GM12878 (cell line): Measurements from ENCODE around the gene TMEM135. TPM values are rescaled to one million over a fixed set of nuclear protein-coding genes. Genes with fewer than 3 reads are reported as not detected.

ENCODE experiments used
- ATAC-seq: fragments of 200-7000 bp; cut with Tn5 transposase; 3 replicates; pipeline ENCODE4 v1.9.1; 2020; ENCODE audit warnings: mild to moderate bottlenecking, moderate library complexity
- BruUV-seq: library from RNA; stranded (reverse); fragments of 400-500 nt; replicated peaks from 2 replicates; lab custom pipeline; 2021; lab: Mats Ljungman, UMichigan
- CTCF ChIA-PET: fragments of 300-600 bp; sonication (Branson Sonifier 250); formaldehyde crosslinking; extraction: SDS; loops from one replicate; lab custom pipeline; 2021; ENCODE audit warnings: inconsistent platforms; lab: Yijun Ruan, JAX
- POLR2A ChIA-PET: fragments of 350-600 bp; formaldehyde crosslinking; extraction: SDS; loops from one replicate; lab custom pipeline; 2021; ENCODE audit warnings: inconsistent platforms; lab: Charles Lee
- RAD21 ChIA-PET: fragments of 300-600 bp; sonication (Branson Sonifier 250); formaldehyde crosslinking; loops from one replicate; lab custom pipeline; 2023; ENCODE audit warnings: antibody characterized with exemption; ENCODE audit not compliant: unreplicated experiment; lab: Charles Lee
- SMC1A ChIA-PET: fragments of 300-600 bp; sonication (Branson Sonifier 250); formaldehyde crosslinking; loops from one replicate; lab custom pipeline; 2023; ENCODE audit not compliant: unreplicated experiment, uncharacterized antibody; lab: Charles Lee
- DNase-seq: peaks from one replicate; pipeline ENCODE4 v3.0.0-alpha.2; 2011; ENCODE audit warnings: low read depth, low spot score
- FAIRE-seq: peaks from 3 replicates; lab custom pipeline; 2011; peaks lifted over from hg19 to GRCh38; lab: Jason Lieb, UNC
- H2AFZ ChIP-seq: 2 replicates; pipeline ENCODE4 v1.6.0; 2011; ENCODE audit warnings: low read depth, low read length, control low read depth; ENCODE audit not compliant: control insufficient read depth
- H3K27ac ChIP-seq: 2 replicates; pipeline ENCODE4 v1.5.1; 2011; ENCODE audit warnings: control low read depth; ENCODE audit not compliant: control insufficient read depth, insufficient read depth
- H3K27me3 ChIP-seq, 2 experiments: replicated peaks in 1 of 2; 2 replicates each; pipeline versions ENCODE4 v1.6.0 to v1.6.1; 2011; ENCODE audit warnings: low read length in 1 of 2; ENCODE audit not compliant: control insufficient read depth in 2 of 2, insufficient read depth in 2 of 2
- H3K36me3 ChIP-seq, 2 experiments: 2 replicates each; pipeline ENCODE4 v1.5.1; 2011; ENCODE audit warnings: low read length in 1 of 2; ENCODE audit not compliant: control insufficient read depth in 2 of 2, insufficient read depth in 2 of 2
- H3K4me1 ChIP-seq: 2 replicates; pipeline ENCODE4 v1.6.1; 2011; ENCODE audit warnings: mild to moderate bottlenecking, low read length, moderate library complexity, mixed read lengths; ENCODE audit not compliant: control insufficient read depth, insufficient read depth
- H3K4me2 ChIP-seq: 2 replicates; pipeline ENCODE4 v1.6.0; 2011; ENCODE audit warnings: control low read depth; ENCODE audit not compliant: control insufficient read depth, insufficient read depth
- H3K4me3 ChIP-seq: fragments of 200-600 bp; sonication (generic); 2 replicates; pipeline ENCODE4 v1.5.1; 2016
- H3K79me2 ChIP-seq: 2 replicates; pipeline ENCODE4 v1.6.0; 2011; ENCODE audit warnings: low read length; ENCODE audit not compliant: control insufficient read depth, insufficient read depth
- H3K9ac ChIP-seq: 2 replicates; pipeline ENCODE4 v1.8.0; 2011; ENCODE audit warnings: low read length, control low read depth, mixed read lengths; ENCODE audit not compliant: control insufficient read depth, insufficient read depth
- H3K9me3 ChIP-seq: replicated peaks from 3 replicates; pipeline ENCODE4 v1.5.1; 2011; ENCODE audit warnings: mild to moderate bottlenecking, low read length; ENCODE audit not compliant: control insufficient read depth, insufficient read depth
- H4K20me1 ChIP-seq: 2 replicates; pipeline ENCODE4 v1.6.0; 2011; ENCODE audit not compliant: control insufficient read depth, insufficient read depth
- DPF2 ChIP-seq: fragments of 450-650 bp; IDR thresholded peaks from 2 replicates; pipeline ENCODE4 v1.6.1; 2017; ENCODE audit warnings: mild to moderate bottlenecking
- EP300 ChIP-seq, 2 experiments: fragments of 150-350 bp in 1 of 2; IDR thresholded peaks; 2 replicates each; pipeline ENCODE4 v1.6.1; 2011 to 2012; ENCODE audit warnings: low read depth in 2 of 2, low read length in 2 of 2, borderline replicate concordance in 1 of 2, improper control_type of control experiment in 1 of 2, inconsistent platforms in 1 of 2; ENCODE audit not compliant: control insufficient read depth in 1 of 2
- ESRRA ChIP-seq: IDR thresholded peaks from 2 replicates; pipeline ENCODE4 v1.6.1; 2012; ENCODE audit warnings: mild to moderate bottlenecking, low read length, improper control_type of control experiment
- GATAD2B ChIP-seq: fragments of 450-650 bp; conservative IDR thresholded peaks from 2 replicates; pipeline ENCODE4 v1.6.1; 2017; ENCODE audit warnings: low read depth, mild to moderate bottlenecking, moderate library complexity
- HDGF ChIP-seq: fragments of 450-650 bp; IDR thresholded peaks from 2 replicates; pipeline ENCODE4 v1.6.1; 2016; ENCODE audit warnings: antibody characterized with exemption
- JUNB ChIP-seq: IDR thresholded peaks from 2 replicates; pipeline ENCODE4 v1.6.1; 2016; ENCODE audit warnings: antibody characterized with exemption, mild to moderate bottlenecking
- NFYA ChIP-seq: IDR thresholded peaks from 2 replicates; pipeline ENCODE4 v1.6.1; 2011; ENCODE audit warnings: low read depth, mild to moderate bottlenecking, low read length, improper control_type of control experiment, borderline replicate concordance
- NR2F1 ChIP-seq: fragments of 450-650 bp; conservative IDR thresholded peaks from 2 replicates; pipeline ENCODE4 v1.6.1; 2017; ENCODE audit warnings: mild to moderate bottlenecking
- POLR2AphosphoS5 ChIP-seq: IDR thresholded peaks from 2 replicates; pipeline ENCODE4 v1.6.1; 2011; ENCODE audit warnings: mild to moderate bottlenecking, low read length, inconsistent platforms
- RAD51 ChIP-seq: fragments of 450-650 bp; IDR thresholded peaks from 2 replicates; pipeline ENCODE4 v1.6.1; 2016; ENCODE audit warnings: moderate library complexity, mild to moderate bottlenecking, inconsistent platforms
- SMAD5 ChIP-seq: IDR thresholded peaks from 2 replicates; pipeline ENCODE4 v1.6.1; 2016; ENCODE audit warnings: antibody characterized with exemption, low read depth
- SP1 ChIP-seq: IDR thresholded peaks from one replicate; pipeline ENCODE4 v1.6.1; 2011; ENCODE audit warnings: low read depth, low read length
- ZNF274 ChIP-seq: IDR thresholded peaks from one replicate; pipeline ENCODE4 v1.8.0; 2011; ENCODE audit not compliant: insufficient read length, insufficient read depth
- ZZZ3 ChIP-seq: IDR thresholded peaks from 2 replicates; pipeline ENCODE4 v1.6.1; 2011; ENCODE audit warnings: low read depth; ENCODE audit not compliant: control insufficient read depth, insufficient read length
- WGBS: methylation state at CpG from one replicate; pipeline ENCODE4 v1.1.6; 2016; ENCODE audit warnings: low lambda C conversion rate; ENCODE audit not compliant: insufficient replicate concordance, insufficient coverage; ENCODE audit errors: missing lambda C conversion rate; 5-methylcytosine and 5-hydroxymethylcytosine counted together
- in situ Hi-C: fragments of 300-500 bp; cut with MboI; formaldehyde crosslinking; loops from 9 replicates; pipeline ENCODE4 v1.14.3; 2018; ENCODE audit warnings: mixed read lengths
- intact Hi-C: fragments of 100-400 bp; cut with micrococcal nuclease; formaldehyde crosslinking; loops from one replicate; pipeline ENCODE4 v1.14.2; 2022; ENCODE audit not compliant: unreplicated experiment
- polyA plus RNA-seq, 11 experiments: library from polyadenylated mRNA; depleted of rRNA in 4 of 11; unstranded in 6 of 11; stranded (reverse) in 5 of 11; fragments of >200 nt; fragmentation: Nextera tagmentation in 4 of 11; fragmentation: Illumina TruSeq in 1 of 11; extraction: Ambion mirVana in 4 of 11; extraction: Trizol in 1 of 11; gene quantifications; 1 replicate in 1 of 11; 2 replicates in 10 of 11; pipeline versions ENCODE4 v1.2.1 to v1.2.3, GENCODE V29; 2011 to 2016; ENCODE audit warnings: inconsistent platforms in 2 of 11, missing spikeins in 2 of 11, low read depth in 1 of 11
- total RNA-seq, 4 experiments: library from RNA; depleted of rRNA in 3 of 4; stranded (reverse); fragments of >200 nt in 3 of 4; fragmentation: Illumina TruSeq in 1 of 4; extraction: Trizol in 1 of 4; gene quantifications; 2 replicates each; pipeline versions ENCODE4 v1.2.1 to v1.2.3, GENCODE V29; 2013 to 2021
- TF ChIP-seq, protein P1 (sequence below): fragments of 450-650 bp; IDR thresholded peaks from 2 replicates; pipeline ENCODE4 v1.6.1; 2016; ENCODE audit warnings: mild to moderate bottlenecking
- TF ChIP-seq, protein P2 (sequence below): fragments of 450-650 bp; IDR thresholded peaks from 2 replicates; pipeline ENCODE4 v1.6.1; 2017; ENCODE audit warnings: borderline replicate concordance

The TMEM135 gene
- total and polyA plus RNA-seq, 10 of the 15 experiments (the other 5 are each of a cell fraction or from before 2014, with no cell fraction given): 7.2 to 117 (median 12.9) TPM

DNA sequence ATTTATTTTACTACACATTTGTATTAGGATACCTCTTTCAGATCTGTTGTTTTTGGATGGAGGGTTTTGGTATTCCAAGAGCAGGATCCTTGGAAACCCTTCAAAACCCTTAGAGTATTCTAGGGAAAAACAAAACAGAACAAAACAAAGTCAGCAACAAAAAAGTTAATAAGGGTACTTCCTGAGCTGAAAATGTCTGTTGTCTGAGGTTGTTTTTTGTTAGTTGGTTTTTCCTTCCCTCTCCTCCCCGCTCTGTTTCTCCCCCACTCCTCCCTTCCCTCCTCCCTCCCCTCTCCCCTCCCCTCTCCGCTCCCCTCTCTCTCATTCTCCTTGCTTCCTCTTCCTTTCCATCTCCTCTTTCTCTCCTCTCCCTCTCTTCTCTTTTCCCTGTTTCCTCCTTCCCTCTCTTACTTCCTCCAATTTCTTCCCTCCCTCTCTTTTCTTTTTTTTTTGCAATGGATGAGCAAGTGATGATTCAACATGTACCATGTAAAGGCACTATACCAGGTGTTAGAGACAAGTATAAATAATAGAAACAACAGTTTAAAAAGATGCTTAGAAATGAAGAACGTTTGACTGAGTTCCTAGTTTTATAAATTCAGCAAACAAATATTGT, 160.6 kb downstream of the TMEM135 start:
- FAIRE-seq: no peak
- Histone ChIP-seq H4K20me1 (no peaks in the 10 kb centered on the region), H3K36me3 (no peaks in the 10 kb centered on the region), H2AFZ (no peak overlapping the region), H3K9me3 (no peaks in the 10 kb centered on the region), H3K4me2 (no peak overlapping the region), H3K9ac (no peak overlapping the region), H3K27ac (no peak overlapping the region), H3K27me3 (no peaks in the 10 kb centered on the region), H3K79me2 (no peaks in the 10 kb centered on the region), H3K4me3 (no peak overlapping the region), H3K4me1 (no peaks in the 10 kb centered on the region)
- ATAC-seq: no peak
- CTCF ChIA-PET: interaction anchor here (1.1 kb wide), 1 partner anchor 14 kb away, joined by 3 read pairs; no protein-coding TSS in a partner anchor
- no peak for DNase-seq
- in situ Hi-C loops: no loop called here
- SMC1A ChIA-PET: no interaction called here
- intact Hi-C loops: no loop called here
- no TSS peak for BruUV-seq
- WGBS: 5% methylated on average over 1 of the region's 3 CpGs
- TF ChIP-seq ZNF274 (no peak), GATAD2B (no peak), NFYA (no peak), HDGF (no peak), SMAD5 (no peak), EP300 (IDR thresholded peaks at IDR 0.05; ENCODE audit: borderline replicate concordance in 1 of 2, control insufficient read depth in 1 of 2, low read depth in 2 of 2, low read length in 2 of 2) (no peak), DPF2 (no peak), JUNB (no peak), ZZZ3 (no peak), SP1 (no peak), RAD51 (no peak), POLR2AphosphoS5 (no peak), NR2F1 (no peak), ESRRA (no peak)
- TF ChIP-seq, protein P1, sequence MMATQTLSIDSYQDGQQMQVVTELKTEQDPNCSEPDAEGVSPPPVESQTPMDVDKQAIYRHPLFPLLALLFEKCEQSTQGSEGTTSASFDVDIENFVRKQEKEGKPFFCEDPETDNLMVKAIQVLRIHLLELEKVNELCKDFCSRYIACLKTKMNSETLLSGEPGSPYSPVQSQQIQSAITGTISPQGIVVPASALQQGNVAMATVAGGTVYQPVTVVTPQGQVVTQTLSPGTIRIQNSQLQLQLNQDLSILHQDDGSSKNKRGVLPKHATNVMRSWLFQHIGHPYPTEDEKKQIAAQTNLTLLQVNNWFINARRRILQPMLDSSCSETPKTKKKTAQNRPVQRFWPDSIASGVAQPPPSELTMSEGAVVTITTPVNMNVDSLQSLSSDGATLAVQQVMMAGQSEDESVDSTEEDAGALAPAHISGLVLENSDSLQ: no peak
- TF ChIP-seq, protein P2, sequence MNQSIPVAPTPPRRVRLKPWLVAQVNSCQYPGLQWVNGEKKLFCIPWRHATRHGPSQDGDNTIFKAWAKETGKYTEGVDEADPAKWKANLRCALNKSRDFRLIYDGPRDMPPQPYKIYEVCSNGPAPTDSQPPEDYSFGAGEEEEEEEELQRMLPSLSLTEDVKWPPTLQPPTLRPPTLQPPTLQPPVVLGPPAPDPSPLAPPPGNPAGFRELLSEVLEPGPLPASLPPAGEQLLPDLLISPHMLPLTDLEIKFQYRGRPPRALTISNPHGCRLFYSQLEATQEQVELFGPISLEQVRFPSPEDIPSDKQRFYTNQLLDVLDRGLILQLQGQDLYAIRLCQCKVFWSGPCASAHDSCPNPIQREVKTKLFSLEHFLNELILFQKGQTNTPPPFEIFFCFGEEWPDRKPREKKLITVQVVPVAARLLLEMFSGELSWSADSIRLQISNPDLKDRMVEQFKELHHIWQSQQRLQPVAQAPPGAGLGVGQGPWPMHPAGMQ: no peak
- RAD21 ChIA-PET: no interaction called here
- POLR2A ChIA-PET: no interaction called here
